ENCODE data around the gene RNU11. TPM values are rescaled to one million over a fixed set of nuclear protein-coding genes. Genes with fewer than 3 reads are reported as not detected.
A peak's percentile ranks its signal among the peaks of the same experiment; 100 is the strongest.
"Not testable (repeated sequence)": the region's sequence is repeated elsewhere in the genome, so short reads cannot be mapped to it uniquely, and the experiment has no call there.

The RNU11 gene
- total RNA-seq, 1 donor from 2014 or later: not detected

- H3K36me3 ChIP-seq: no peaks in the 10 kb centered on the region
- no peaks in the 10 kb centered on the region for H3K9me3 ChIP-seq
- intact Hi-C loops (cut with DNase I): loop anchor here (1.0 to 10.0 kb wide), 4 partner anchors 21 to 479 kb away; partner anchors contain the start of genes ATP5IF1, DNAJC8 and EPB41
- peak; percentile 62 to 95 for DNase-seq (ENCODE audit: low spot score in 2 of 2)
- H3K27me3 ChIP-seq: no peaks in the 10 kb centered on the region
- peak overlapping the region; percentile 85 to 89 for H3K27ac ChIP-seq
- H3K4me3 ChIP-seq: peak overlapping the region; percentile 38 to 59
- H3K4me1 ChIP-seq: peaks cover 3 to 19% of the 10 kb centered on the region in 2 donors
- TF ChIP-seq CTCF (IDR thresholded peaks at IDR 0.05): no peak
These were observed 359 bp upstream of the RNU11 start for GRCh38 chr1:28648008-28648473.

- H3K4me1 ChIP-seq; H3K36me3 ChIP-seq; H3K4me3 ChIP-seq; H3K9me3 ChIP-seq; H3K27ac ChIP-seq; DNase-seq (ENCODE audit: low spot score in 2 of 2); intact Hi-C loops (cut with DNase I); H3K27me3 ChIP-seq: not testable (repeated sequence)
These were observed 4.7 kb downstream of the RNU11 start for GRCh38 chr1:28653063-28653462.

GRCh38 chr1:28653870-28654269, 5.5 kb downstream of the RNU11 start:
- intact Hi-C loops (cut with DNase I); DNase-seq (ENCODE audit: low spot score in 2 of 2); H3K36me3 ChIP-seq; H3K4me1 ChIP-seq; H3K27me3 ChIP-seq; H3K4me3 ChIP-seq; H3K9me3 ChIP-seq; H3K27ac ChIP-seq: not testable (repeated sequence)

DNA sequence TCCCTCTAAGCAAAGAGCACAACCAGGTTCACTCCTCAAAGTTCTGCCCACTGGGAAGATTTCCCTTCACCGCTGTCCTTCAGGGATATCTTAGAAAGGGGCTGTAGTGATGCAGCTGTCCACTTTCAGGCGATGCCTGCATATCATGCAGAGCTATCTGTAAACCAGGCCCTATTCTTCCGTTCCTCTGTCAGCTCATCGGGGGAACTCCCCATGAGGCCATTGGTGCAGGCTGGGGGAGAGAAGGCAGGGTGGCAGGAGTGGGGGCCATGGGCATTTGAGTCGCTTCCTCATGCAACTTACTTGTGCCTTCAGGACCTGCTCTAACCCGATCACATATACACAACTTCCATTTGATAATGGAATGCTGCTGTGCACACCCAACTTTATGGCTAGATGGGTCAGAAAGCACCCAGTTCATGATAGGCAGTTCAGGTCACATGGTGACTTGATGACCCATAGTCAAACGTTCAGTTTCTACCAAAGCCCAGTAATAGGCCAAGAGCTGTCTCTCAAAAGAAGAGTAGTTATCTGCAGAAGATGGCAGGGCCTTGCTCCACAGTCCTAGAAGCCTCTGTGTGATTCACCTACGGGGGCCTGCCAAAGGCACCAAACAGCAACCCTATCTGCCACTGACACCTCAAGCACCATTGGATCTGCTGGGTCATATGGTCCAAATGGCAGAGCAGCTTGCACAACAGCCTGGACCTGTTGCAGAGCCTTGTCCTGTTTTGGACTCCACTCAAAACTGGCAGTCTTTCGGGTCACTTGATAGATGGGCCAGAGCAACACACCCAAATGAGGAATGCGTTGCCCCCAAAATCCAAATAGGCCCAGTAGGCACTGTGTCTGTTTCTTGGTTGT, 7.3 kb downstream of the RNU11 start:
- H3K9me3 ChIP-seq; H3K27me3 ChIP-seq; intact Hi-C loops (cut with DNase I); DNase-seq (ENCODE audit: low spot score in 2 of 2); H3K4me3 ChIP-seq; H3K27ac ChIP-seq; H3K4me1 ChIP-seq; H3K36me3 ChIP-seq: not testable (repeated sequence)

GRCh38 chr1:28656335-28656734, 7.9 kb downstream of the RNU11 start:
- DNase-seq (ENCODE audit: low spot score in 2 of 2): no peak
- no peak for TF ChIP-seq CTCF (IDR thresholded peaks at IDR 0.05)
- no peaks in the 10 kb centered on the region for H3K27me3 ChIP-seq
- H3K4me1 ChIP-seq: no peaks in the 10 kb centered on the region
- no peaks in the 10 kb centered on the region for H3K36me3 ChIP-seq
- no peaks in the 10 kb centered on the region for H3K9me3 ChIP-seq
- intact Hi-C loops (cut with DNase I): no loop called here
- H3K4me3 ChIP-seq: no peak overlapping the region
- no peak overlapping the region for H3K27ac ChIP-seq

DNA sequence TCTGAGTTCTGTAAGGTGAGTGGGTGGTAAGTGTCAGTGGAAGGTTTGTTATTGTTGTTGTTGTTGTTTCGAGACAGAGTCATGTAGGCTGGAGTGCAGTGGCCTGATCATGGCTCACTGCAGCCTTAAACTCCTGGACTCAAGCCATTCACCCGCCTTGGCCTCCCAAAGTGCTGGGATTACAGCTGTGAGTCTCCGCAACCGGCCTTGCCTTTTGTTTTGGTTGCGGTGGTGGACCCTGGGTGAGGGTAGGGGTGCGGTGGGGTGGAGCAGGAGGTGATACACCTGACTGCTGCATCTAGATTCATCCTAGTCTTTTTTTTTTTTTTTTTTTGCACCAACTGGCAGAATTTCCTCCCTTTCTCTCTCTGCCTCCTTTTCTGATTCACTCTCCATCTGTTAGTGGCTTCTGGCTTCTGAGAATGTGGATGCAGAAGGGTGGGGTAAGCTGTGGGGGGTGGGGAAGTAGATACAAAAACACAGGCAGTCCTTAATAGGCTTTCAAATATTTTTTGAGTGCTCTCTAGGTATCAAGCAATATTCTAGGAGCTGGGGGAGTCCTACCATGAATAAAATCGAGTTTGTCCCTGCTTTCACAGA, 15.6 kb downstream of the RNU11 start:
- no peaks in the 10 kb centered on the region for H3K36me3 ChIP-seq
- no peaks in the 10 kb centered on the region for H3K27me3 ChIP-seq
- H3K4me3 ChIP-seq: no peak overlapping the region
- intact Hi-C loops (cut with DNase I): no loop called here
- no peak for TF ChIP-seq CTCF (IDR thresholded peaks at IDR 0.05)
- no peak for DNase-seq (ENCODE audit: low spot score in 2 of 2)
- peaks cover 0 to 9% of the 10 kb centered on the region in 2 donors for H3K4me1 ChIP-seq
- H3K27ac ChIP-seq: no peak overlapping the region
- no peaks in the 10 kb centered on the region for H3K9me3 ChIP-seq

GRCh38 chr1:28666806-28667205, 18.4 kb downstream of the RNU11 start:
- intact Hi-C loops (cut with DNase I): no loop called here
- no peaks in the 10 kb centered on the region for H3K27me3 ChIP-seq
- H3K36me3 ChIP-seq: no peaks in the 10 kb centered on the region
- no peak overlapping the region for H3K27ac ChIP-seq
- H3K4me1 ChIP-seq: peaks cover 0 to 12% of the 10 kb centered on the region in 2 donors
- TF ChIP-seq CTCF (IDR thresholded peaks at IDR 0.05): no peak
- H3K4me3 ChIP-seq: no peak overlapping the region
- no peaks in the 10 kb centered on the region for H3K9me3 ChIP-seq
- no peak for DNase-seq (ENCODE audit: low spot score in 2 of 2)

All from ascending aorta (tissue), 2 donors.